NOMO-1 treated with DMSO at 0.1 percent for 48 hours (cell line): ENCODE results near the gene CCDC142.

Experiments used
- DNase-seq: peaks from one replicate; lab custom pipeline; 2025; ENCODE audit not compliant: unreplicated experiment; lab: John Stamatoyannopoulos, UW

The CCDC142 gene

DNA sequence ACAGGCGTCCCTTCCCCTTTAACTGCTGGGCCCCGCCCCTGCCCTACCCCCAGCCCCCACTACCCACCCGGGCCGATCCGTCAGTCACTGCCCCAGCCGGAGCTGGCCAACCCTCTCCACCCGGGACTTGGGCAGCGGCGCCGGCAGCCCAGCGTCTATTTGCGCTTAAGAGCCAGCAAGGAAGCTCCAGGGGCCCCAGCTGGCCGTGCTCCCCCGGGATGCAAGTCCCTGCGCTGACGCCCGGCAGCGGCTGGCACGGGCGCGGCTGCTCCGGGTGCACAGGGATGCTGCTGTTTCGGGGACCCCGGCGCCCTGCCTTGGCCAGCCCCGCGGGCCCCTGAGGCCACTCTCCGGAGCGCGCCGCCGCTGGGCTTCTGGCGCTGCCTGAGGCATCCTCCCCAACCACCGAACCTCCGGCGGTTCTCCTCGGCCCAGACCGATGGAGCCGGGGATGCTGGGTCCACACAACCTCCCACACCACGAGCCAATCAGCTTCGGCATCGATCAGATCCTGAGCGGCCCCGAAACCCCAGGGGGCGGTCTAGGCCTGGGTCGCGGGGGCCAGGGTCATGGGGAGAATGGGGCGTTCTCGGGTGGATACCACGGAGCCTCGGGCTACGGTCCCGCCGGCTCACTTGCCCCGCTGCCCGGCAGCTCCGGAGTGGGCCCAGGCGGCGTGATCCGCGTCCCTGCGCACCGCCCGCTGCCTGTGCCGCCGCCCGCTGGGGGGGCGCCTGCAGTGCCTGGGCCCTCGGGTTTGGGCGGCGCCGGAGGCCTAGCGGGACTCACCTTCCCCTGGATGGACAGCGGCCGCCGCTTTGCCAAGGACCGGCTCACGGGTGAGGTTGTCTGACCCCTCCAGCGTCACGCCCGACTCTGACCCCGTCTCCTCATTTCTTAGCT is 31.8 kb upstream of the CCDC142 start, which contains the start of gene TLX2:
TLX2 (plus strand) TSS at position 83 of the 903 bp plus-strand sequence; CDS start at position 440, 357 bp downstream.
- DNase-seq, result no peak

DNA sequence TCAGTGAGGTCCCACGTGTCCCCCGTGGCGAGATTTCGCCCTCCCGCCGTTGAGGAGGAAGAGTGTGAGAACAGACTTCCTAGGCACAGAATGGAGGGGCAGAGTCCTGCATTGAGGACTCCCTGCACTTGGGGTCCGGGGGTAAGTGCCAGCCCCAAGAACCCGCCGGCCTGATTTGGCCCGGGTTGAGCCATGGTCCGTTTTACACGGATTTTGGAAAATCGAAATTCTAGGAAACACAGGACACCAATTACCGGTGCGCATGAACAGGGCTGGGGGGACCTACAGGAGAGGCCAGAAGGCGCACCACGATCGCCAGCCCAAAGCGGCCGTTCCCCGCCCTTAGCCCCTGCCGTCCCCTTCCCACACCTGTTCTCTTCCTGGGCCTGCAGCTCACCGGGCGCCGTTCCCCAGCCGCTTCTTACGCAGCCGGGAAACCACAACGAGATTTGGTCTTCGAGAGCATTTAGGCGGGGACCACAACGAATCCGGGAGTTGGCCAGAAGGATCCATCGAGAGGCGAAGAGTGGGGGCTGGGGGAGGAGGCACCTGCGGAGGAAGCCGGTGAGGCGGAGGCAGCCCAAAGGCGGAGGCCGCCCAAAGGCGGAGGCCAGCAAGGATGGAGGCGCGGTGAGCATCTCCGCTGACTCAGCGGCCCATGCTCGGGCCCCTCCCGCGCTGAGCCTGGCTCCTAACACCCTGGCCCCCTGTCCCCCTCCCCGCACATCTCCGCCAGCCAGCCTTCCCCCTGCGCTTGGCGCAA is 31.0 kb upstream of the CCDC142 start:
- DNase-seq, result no peak

DNA sequence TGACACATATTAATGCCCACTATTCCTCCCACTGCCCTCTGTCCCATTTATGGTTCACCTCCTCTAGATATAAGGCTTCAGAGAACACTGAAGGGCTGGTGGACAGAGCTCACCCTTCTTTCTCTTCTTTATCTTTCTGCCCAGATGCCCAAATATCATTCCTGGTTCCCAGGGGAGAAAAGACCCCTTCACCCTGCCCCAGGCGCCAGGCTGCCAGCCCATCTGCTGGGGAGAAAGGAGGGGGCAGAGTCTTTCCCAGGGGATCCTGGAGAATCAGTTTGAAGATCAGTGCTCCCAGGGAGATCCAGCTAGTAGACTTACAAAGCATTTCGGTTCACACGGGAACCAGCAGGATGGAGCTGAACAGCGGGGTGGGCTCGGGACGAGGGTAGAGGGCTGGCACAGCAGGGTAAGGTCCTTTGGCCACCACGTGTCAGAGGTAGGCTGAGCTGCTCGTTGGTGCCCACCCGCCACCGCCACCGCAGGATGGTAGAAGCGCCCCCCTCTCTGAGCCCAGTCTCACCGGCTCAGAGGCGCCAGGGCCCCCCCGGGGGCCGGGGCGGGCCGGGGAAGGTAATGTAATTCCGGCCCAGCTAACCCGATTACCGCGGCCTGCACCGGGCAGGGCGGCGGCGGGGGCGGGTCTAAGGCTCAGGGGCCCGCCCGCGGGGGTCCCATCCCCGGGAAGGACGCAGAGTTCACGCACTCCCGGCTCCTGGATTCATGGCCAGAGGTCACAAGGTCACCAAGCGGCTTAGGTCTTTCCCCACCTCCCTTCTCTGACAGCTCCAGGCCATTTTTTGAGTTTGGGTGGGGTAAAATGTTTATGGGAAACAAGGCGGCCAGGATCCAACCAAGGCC is 30.2 kb upstream of the CCDC142 start:
- DNase-seq, result no peak

DNA sequence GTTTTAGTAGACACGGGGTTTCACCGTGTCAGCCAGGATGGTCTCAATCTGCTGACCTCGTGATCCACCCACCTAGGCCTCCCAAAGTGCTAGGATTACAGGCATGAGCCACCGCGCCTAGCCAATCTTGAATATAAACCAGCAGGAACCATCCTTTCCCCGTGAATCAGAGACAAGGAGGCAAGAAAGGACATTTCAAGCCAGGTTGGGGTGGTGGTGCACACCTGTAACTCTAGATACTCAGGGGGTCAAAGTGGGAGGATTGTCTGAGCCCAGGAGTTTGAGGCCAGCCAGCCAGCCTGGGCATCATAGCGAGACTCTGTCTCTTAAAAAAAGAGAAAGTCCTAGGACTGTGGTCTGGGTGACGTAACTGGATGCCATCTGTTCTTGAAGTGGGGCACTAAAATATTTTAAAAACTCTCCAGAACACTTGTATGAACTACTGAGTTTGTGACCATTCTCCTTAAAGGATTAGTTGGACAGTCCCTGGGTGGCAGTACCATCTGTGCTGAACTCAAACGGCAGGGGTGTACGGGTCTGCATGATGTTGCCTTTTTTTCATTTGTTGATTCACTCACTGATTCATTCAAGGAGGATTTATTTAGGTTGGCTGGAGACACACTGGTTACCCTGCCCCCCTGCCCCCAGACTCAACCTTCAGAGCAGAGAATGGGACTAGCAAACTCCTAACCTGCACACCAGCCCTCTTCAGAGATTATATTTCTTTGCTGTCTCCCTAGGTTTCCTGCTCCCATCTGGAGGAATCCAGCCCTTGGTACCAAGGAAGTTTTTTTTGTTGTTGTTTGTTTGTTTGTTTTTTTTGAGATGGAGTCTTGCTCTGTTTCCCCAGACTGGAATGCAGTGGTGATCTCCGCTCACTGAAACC is 28.5 kb upstream of the CCDC142 start:
- no peak for DNase-seq

DNA sequence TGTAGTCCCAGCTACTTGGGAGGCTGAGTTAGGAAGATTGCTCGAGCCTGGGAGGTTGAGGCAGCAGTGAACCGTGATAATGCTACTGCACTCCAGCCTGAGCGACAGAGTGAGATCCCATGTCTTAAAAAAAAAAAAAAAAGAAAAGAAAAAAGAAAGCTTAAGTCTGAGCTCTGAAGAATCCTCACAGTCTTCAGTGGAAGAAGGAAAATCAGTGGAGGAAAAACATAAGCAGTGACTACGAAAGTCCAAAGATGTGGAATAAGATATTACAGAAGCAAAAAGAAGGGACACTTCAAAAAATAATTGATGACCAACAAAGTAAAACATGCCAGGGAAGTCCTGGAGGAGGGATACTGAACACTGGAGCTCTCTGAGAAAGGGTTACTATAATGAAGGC is 27.5 kb upstream of the CCDC142 start:
- no peak for DNase-seq

DNA sequence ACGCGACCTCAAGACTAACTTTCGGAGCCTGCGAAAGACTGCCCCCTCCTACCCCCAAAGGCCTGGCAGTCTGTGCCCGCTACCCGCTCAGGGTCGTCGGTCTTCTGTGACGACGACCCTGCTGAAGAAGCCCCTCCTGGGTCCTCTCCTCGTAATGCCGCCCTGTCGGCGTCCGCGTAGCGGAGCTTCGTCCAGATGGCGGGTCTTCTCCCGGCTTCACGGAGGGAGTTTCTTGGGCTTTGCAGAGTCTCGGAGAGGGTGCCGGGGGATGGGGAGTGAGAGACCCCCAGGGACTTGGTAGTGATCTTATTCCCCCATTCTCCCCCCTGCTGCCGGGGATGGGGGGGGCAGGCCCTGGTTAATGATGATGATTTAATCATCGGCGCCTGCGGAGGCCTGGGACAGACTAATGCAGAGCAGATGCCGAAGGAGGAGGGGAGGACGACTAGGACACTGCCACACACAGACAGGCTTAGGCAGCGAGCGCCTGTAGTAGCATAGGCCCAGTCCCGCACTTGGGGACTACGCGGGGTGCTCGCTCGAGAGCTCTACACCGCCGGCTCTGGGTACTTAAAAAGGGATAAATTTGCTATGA is 25.2 kb upstream of the CCDC142 start:
- DNase-seq, result no peak

DNA sequence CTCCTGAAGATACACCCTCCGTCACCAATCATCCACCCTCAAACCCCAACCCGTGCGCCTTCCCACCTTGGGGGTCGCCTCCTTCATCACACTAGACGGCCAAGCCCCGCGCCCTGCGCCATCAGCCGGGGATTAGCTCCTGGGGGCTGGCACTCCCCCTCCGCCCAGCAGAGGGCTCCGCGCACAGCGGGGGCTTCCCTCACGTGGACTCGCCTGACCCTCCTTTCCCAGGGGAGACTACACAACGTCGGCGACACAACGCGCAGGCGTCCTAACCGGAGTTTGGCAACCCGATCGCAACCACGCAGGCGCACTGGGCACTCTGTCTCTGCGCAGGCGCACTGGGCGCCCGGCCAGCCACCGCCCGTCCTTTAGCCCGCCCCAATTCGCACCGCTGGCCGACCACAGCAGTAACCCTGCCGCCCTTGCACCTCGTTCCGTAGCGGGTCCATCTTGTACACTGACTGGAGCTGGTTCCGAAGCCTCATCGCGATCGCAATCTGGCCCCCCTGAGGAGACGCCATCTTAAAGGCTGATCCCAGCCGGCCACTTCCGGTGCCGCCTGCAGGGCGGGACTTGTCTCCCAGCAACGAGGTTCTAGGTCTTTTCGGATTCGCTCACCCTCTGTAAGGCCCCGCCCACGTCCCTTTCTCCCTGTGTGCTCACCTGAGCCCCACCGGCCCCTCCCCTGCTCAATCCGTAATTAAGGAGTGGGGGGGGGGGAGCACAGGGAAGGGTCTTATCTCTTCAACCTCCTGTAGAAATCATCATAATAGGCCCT is 24.5 kb upstream of the CCDC142 start, which contains the start of gene PCGF1:
PCGF1 (minus strand) TSS at position 551 of the 781 bp plus-strand sequence; CDS start at position 524, 27 bp downstream.
- peak; percentile 93 for DNase-seq

DNA sequence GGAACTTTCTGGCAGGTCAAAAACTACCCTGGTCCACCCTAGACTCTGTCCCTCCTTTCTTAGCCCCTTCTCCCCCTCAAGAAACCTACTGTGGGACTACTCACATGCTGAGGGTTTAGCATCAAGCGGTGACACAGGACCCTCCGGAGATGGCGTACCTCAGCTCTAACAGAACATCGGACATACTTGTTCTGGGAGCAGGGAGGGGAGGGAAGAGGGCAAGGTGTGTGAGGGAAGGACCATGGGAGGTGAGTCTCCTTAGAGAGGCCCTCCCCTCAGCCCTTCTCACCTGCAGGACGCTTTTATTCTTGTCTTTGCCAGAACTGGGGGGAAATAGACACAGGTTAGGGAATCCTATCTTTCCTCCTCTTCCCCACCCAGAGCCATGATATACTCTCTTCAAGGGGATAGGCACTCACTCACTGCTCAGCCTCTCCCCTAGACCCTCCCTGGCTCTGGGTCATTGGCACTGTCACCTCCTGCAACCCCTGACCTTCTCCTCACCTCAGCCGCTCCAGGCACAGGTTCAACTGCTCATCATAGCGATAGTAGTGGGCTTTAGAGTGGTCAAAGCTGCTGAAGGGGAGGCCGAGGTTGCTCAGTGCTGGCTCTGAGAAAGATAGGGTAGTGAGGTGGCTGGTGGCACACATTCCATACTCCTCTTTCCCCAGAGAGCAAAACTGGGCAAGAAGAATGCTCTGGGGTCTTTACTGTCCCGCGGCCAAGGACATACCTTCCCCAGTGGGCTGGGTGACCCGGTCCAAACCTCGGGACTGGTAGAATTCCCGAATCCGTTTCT is 22.8 kb upstream of the CCDC142 start:
- no peak for DNase-seq

DNA sequence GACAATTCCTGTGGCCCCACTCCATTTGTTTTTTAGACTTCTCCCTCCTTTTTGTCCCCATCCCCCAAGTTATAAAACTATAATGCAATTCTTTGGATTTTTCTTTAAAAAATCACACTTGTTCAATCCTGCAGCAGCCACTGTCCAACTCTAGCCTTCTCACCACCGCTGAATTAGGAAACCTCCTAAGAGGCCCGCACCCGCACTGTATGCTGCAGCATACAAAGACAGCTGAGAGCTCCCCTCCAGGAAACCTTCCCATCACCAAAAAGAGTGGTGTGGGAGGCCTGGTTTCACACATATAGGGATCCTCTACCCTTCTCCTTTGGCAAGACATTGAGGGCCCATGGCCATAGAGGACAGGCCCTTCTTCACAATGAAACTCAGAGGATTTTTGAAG is 21.8 kb upstream of the CCDC142 start:
- DNase-seq, result no peak

DNA sequence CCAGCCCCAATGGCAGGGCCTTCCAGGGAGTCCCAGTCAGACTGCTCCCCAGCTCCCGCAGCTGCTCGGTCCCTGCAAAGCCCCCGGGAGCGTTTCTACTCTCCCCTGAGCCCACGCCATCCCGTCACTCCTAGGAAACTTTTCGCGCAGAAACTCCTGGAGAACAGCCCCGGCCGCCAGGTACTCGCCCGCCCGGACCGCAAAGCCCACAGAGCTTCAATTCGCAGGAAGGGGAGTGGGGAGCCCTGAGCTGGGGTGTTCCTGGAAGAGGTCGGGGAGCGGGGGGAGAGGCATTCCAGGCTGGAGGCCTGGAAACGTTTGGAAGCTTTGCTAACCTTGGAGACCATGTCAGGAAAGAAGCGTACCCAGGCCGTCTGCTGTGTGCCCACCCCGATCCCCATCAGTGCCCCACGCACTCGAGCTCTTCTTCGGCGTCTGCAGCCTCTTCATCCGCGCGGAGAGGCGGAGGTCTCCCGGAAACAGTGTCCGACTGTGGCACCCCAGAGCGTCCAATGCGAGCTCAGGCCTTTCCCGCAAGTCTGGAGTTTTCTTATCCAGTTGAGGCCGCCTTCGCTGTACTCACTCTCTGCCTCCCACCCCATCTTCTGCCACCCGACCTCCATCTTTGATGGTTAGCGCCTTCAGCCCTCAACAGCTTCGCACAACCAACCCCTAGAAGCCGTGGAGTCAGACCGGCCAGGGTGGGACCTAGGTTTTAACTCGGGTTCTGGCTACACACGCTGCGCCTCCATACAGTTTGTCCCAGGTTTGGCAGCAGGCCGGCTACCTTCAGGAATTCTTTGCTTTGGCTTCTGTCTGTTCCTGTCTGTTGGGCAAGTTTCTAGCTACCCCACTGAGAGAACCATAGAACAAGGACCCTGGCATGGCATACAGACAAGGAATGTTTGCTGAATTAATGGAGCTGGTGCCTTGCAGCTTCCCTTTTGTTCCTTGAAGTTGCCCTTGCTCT is 21.0 kb upstream of the CCDC142 start:
- no peak for DNase-seq

DNA sequence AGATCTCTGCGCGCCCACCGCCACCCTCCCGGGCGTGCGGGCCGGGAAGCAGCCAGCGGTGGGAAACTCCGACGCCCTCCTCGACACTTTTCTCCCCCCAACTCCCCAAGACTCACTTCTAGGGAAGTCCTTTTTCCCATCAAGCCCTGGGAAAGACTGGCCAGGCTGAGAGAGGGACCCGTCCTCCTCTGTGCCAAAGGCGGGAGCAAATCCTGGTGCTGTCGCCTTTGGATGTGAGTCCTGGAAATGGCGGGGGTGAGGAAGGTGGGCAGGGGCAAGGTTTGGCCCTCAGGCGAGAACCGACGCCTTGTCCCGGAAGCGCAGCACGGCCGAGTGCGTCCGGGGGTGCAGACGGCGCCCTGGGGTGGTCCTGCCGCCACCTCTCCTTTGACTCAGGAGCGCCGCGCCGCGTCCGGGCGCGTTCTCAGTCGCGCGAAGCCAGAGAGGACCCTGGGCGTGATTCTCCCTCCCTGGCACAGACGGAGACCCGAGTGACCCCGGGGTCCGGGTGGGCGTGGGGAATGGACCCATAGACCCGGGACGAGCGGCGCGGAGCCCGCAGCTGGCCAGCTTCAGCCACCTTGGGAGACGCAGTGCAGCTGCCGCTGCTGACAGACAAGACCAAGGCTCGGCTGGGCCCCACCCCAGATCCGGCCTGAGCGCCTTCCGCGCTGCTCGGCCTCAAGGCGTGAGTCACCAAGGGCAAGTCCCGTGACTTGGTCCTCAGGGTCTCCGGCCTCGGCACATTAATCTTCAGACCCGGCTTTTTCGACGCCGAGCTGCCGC is 20.1 kb upstream of the CCDC142 start:
- DNase-seq, result peak; percentile 70

DNA sequence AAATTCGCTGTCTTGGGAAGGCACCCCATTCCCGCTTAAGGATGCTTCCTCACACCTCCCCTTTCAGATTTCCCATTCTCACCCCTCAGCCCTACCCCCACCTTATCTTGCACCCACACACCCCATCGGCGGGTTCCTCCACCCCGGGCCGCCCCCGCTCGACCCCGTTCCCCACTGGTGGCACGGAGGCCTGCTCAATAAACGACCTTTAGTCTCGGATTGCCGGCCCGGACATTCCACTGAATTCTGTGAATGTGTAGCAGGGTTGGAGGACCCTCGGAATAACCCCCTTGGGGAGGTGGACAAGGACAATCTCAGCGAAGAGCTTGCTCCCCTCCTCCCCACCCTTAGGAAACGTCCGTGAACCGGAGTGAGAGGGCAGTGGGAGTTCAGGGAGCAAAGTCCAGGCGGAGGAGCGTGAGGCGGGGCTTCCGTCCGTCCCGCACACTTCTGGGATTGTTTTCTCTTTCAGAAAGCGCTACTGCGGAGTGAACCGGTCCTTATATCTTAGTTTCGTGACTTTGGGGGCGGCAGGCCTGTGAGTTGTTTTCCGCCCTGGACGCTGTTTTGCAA is 19.4 kb upstream of the CCDC142 start:
- DNase-seq, result peak; percentile 10

DNA sequence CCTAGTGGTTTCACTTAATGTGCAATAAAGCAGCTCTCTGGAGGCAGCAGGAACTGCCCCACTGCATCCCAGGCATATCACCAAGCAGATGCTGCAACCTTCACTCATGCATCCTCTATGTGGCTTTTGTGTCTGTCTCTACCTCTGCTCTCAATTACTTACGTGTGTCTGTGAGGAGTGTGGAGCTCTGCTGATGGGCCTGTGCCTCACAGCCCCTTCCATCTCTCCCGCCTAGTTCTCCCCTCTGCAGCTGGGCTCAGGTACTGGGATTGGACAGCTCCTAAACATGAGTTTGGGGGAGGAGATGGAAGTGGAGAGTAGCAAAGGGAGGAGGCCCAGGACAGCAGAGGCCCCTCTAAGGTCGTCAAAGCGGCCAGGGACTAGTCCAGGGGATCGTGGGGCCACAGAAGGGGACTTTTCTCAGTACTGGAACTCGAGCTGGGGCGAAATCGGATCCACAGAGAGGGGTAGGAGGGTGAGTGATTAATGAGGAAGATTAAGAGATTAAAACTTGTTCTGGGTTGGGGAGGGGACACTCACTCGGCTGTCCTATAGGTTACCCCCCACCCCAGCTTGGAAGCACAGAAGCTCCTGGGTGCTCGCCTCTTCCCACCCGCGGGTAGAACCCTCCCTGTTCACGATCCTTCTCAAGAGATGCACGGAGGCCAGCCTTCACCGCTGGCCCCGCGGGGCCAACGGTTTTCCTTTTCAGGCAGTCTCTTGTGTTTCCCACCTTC is 18.7 kb upstream of the CCDC142 start:
- DNase-seq, result no peak

DNA sequence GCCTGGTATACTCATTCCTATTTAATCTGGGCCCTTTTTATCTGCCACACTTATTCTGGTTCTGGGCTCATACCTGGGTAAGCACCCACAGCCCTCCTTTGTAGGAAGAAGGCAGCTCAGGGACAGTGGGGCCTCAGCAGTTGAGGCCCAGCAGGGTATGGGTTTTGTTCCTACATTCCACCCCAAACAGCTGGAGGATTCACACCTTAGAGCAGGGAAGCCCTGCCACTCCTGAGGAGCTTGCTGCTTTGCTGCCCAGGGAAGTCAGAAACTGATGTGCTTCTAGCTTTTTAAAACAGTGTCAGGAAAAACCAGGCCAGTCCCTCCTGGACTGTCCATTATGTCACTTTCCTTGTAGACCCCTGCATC is 17.8 kb upstream of the CCDC142 start:
- DNase-seq, result no peak

DNA sequence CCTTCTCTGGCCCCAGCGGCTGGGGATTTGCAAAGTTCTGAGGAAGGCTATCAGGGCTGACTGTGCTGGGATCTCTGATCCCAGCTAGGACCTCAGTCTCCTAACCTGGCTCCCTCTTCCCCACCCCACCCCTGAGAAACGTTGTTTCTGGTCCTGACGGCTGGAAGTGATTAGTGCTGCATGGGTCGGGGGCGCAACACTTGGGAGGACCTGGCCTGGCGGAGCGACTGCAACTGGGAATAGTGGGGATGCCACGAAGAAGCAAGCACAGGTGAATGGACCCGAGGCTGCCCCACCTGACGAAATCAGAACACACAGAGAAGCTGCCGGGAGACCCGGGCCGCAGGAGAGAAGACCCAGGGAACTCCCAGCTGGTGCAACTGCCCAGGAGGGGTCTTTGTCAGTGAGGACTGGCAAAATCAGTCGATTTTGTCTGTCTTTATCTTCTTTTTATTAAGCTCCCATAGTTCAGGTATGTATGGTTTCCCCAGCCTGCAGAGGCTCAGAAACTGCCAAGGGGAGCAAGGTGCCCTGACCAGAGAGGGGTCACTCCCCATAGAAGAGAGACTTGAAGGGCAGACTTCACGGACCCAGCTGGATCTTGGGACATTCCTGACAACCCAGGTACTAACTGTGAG is 17.3 kb upstream of the CCDC142 start:
- no peak for DNase-seq
